Peyer's patch (tissue), 4 donors: ENCODE results near the gene COL11A2. TPM values are rescaled to one million over a fixed set of nuclear protein-coding genes. Genes with fewer than 3 reads are reported as not detected.

Experiments
- DNase-seq, 3 donors: peaks; one replicate each; pipeline ENCODE4 v3.0.0-alpha.2; 2017 to 2019
- H3K27ac ChIP-seq, 4 donors: fragments of 200-600 bp; sonication (generic); one replicate each; pipeline ENCODE4 v1.5.1; 2016 to 2019
- H3K27me3 ChIP-seq, 2 donors: fragments of 200-600 bp; sonication (generic); one replicate each; pipeline ENCODE4 v1.5.1; 2019
- H3K36me3 ChIP-seq, 3 donors: fragments of 200-600 bp; sonication (generic); one replicate each; pipeline ENCODE4 v1.5.1; 2016 to 2019
- H3K4me1 ChIP-seq, 4 donors: fragments of 200-600 bp; sonication (generic); one replicate each; pipeline ENCODE4 v1.5.1; 2016 to 2019
- H3K4me3 ChIP-seq, 4 donors: fragments of 200-600 bp; sonication (generic); 1 replicate in 3 of 4; 2 replicates in 1 of 4; pipeline ENCODE4 v1.5.1; 2016 to 2019; ENCODE audit warnings: mild to moderate bottlenecking in 1 of 4
- H3K9me3 ChIP-seq, 4 donors: fragments of 200-600 bp; sonication (generic); one replicate each; pipeline ENCODE4 v1.5.1; 2016 to 2019; ENCODE audit warnings: mild to moderate bottlenecking in 1 of 4
- CTCF ChIP-seq, 6 experiments: fragments of 450-650 bp in 4 of 6; fragments of 200-600 bp in 2 of 6; sonication (generic) in 1 of 6; IDR thresholded peaks; one replicate each; pipeline ENCODE4 v1.5.1; 2017 to 2019; ENCODE audit warnings: antibody characterized with exemption in 6 of 6, mild to moderate bottlenecking in 3 of 6, moderate library complexity in 1 of 6
- POLR2A ChIP-seq, 2 donors: fragments of 450-650 bp; IDR thresholded peaks; one replicate each; pipeline ENCODE4 v1.5.1; 2017; ENCODE audit warnings: antibody characterized with exemption in 2 of 2, mild to moderate bottlenecking in 2 of 2, moderate library complexity in 2 of 2
- small RNA-seq, 2 donors: library from RNA; depleted of rRNA; stranded (forward); fragments of <200 nt; gene quantifications; one replicate each; pipeline ENCODE3, GENCODE V24; 2016
- total RNA-seq, 4 donors: library from RNA; depleted of rRNA; stranded (reverse); fragments of >200 nt; gene quantifications; one replicate each; pipeline ENCODE4 v1.1.0, GENCODE V29; 2016

The COL11A2 gene
- total RNA-seq, 4 donors from 2014 or later = 0.18 to 2.5 (median 0.54) TPM; not detected in 1

- H3K27me3 ChIP-seq = peaks cover 0 to 16% of the 10 kb centered on the region in 2 donors
- peaks cover 0 to 9% (median 0%) of the 10 kb centered on the region in 4 donors for H3K4me1 ChIP-seq
- H3K4me3 ChIP-seq = no peak overlapping the region
- no peak for TF ChIP-seq POLR2A (IDR thresholded peaks at IDR 0.05)
- TF ChIP-seq CTCF (IDR thresholded peaks at IDR 0.05) = no peak
- H3K9me3 ChIP-seq = no peaks in the 10 kb centered on the region
- no peak for DNase-seq
- H3K36me3 ChIP-seq = no peaks in the 10 kb centered on the region
- H3K27ac ChIP-seq = no peak overlapping the region
Measured at GRCh38 chr6:33116841-33117711, 75.2 kb downstream of the COL11A2 start.

GRCh38 chr6:33116417-33116816, 75.8 kb downstream of the COL11A2 start:
- no peaks in the 10 kb centered on the region for H3K9me3 ChIP-seq
- H3K27ac ChIP-seq = no peak overlapping the region
- DNase-seq = no peak
- no peak for TF ChIP-seq POLR2A (IDR thresholded peaks at IDR 0.05)
- TF ChIP-seq CTCF (IDR thresholded peaks at IDR 0.05) = no peak
- H3K36me3 ChIP-seq = no peaks in the 10 kb centered on the region
- H3K4me1 ChIP-seq = peaks cover 0 to 9% (median 0%) of the 10 kb centered on the region in 4 donors
- peaks cover 0 to 16% of the 10 kb centered on the region in 2 donors for H3K27me3 ChIP-seq
- H3K4me3 ChIP-seq = no peak overlapping the region

GRCh38 chr6:33114406-33114805, 77.9 kb downstream of the COL11A2 start:
- TF ChIP-seq CTCF (IDR thresholded peaks at IDR 0.05) (no peak), POLR2A (IDR thresholded peaks at IDR 0.05) (no peak)
- H3K4me3 ChIP-seq = no peak overlapping the region
- DNase-seq = no peak
- no peaks in the 10 kb centered on the region for H3K9me3 ChIP-seq
- H3K36me3 ChIP-seq = no peaks in the 10 kb centered on the region
- H3K27ac ChIP-seq = peak overlapping the region in 1 of 4 donors; percentile 47
- H3K4me1 ChIP-seq = peaks cover 0 to 9% (median 0%) of the 10 kb centered on the region in 4 donors
- H3K27me3 ChIP-seq = peaks cover 0 to 16% of the 10 kb centered on the region in 2 donors

GRCh38 chr6:33113755-33114154, 78.5 kb downstream of the COL11A2 start:
- Histone ChIP-seq H3K4me1 (peaks cover 0 to 9% (median 0%) of the 10 kb centered on the region in 4 donors), H3K9me3 (no peaks in the 10 kb centered on the region), H3K27me3 (peaks cover 0 to 16% of the 10 kb centered on the region in 2 donors), H3K36me3 (no peaks in the 10 kb centered on the region), H3K4me3 (no peak overlapping the region), H3K27ac (peak overlapping the region in 1 of 4 donors; percentile 70)
- TF ChIP-seq POLR2A (IDR thresholded peaks at IDR 0.05) (no peak), CTCF (IDR thresholded peaks at IDR 0.05) (no peak)
- peak in 2 of 3 donors; percentile 53 to 55 for DNase-seq

Small RNAs within 50 kb of the gene (small RNA-seq; reads per million reads assigned to genes)
- gene MIR219A1 (1.3 to 2.9 reads per million in 2 donors), gene RNY4P10 (0 to 0.06 reads per million in 2 donors)

Other genes with a start within 250 kb of the COL11A2 start
- 10 to 100 TPM; 47.0 to 79.9 (median 62.1) TPM for gene HLA-DMA, start 239.4 kb downstream of the COL11A2 start, total RNA-seq
- gene BRD2, start 223.9 kb downstream of the COL11A2 start, total RNA-seq = 100 to 1,000 TPM; 146 to 525 (median 205) TPM
- gene HLA-DOA, start 182.9 kb downstream of the COL11A2 start, total RNA-seq = 10 to 100 TPM in 1 of 4 donors, 1 to 10 TPM in 1, under 1 TPM in 1, not detected in 1; 0.95 to 26.4 (median 1.5) TPM
- gene HLA-DPA1, start 118.8 kb downstream of the COL11A2 start, total RNA-seq = 10 to 100 TPM; 14.6 to 70.1 (median 50.4) TPM
- 100 to 1,000 TPM in 1 of 4 donors, 10 to 100 TPM in 2, 1 to 10 TPM in 1; 9.5 to 104 (median 19.7) TPM for gene HLA-DPB1, start 116.5 kb downstream of the COL11A2 start, total RNA-seq
- gene RXRB, start 8.2 kb upstream of the COL11A2 start, total RNA-seq = 10 to 100 TPM; 23.1 to 56.7 (median 36.6) TPM
- 10 to 100 TPM; 33.8 to 99.0 (median 55.0) TPM for gene SLC39A7, start 8.4 kb upstream of the COL11A2 start, total RNA-seq
- gene HSD17B8, start 12.2 kb upstream of the COL11A2 start, total RNA-seq = 10 to 100 TPM; 26.4 to 58.0 (median 44.0) TPM
- 10 to 100 TPM; 18.2 to 38.0 (median 20.7) TPM for gene RING1, start 16.0 kb upstream of the COL11A2 start, total RNA-seq
- gene VPS52, start 79.4 kb upstream of the COL11A2 start, total RNA-seq = 100 to 1,000 TPM in 2 of 4 donors, 10 to 100 TPM in 2; 56.7 to 132 (median 95.8) TPM
- gene RPS18, start 79.6 kb upstream of the COL11A2 start, total RNA-seq = 1,000 to 10,000 TPM in 2 of 4 donors, 100 to 1,000 TPM in 2; 697 to 1,875 (median 903) TPM
- gene B3GALT4, start 84.7 kb upstream of the COL11A2 start, total RNA-seq = 10 to 100 TPM in 3 of 4 donors, 1 to 10 TPM in 1; 8.3 to 33.1 (median 28.5) TPM
- gene WDR46, start 96.8 kb upstream of the COL11A2 start, total RNA-seq = 100 to 1,000 TPM in 1 of 4 donors, 10 to 100 TPM in 3; 22.1 to 102 (median 34.3) TPM
- 10 to 100 TPM; 12.4 to 24.8 (median 14.4) TPM for gene PFDN6, start 97.1 kb upstream of the COL11A2 start, total RNA-seq
- 10 to 100 TPM; 15.4 to 89.1 (median 39.4) TPM for gene RGL2, start 106.5 kb upstream of the COL11A2 start, total RNA-seq
- gene TAPBP, start 121.6 kb upstream of the COL11A2 start, total RNA-seq = 100 to 1,000 TPM in 3 of 4 donors, 10 to 100 TPM in 1; 73.4 to 324 (median 204) TPM
- 10 to 100 TPM; 11.6 to 27.6 (median 20.2) TPM for gene ZBTB22, start 125.3 kb upstream of the COL11A2 start, total RNA-seq
- gene DAXX, start 130.5 kb upstream of the COL11A2 start, total RNA-seq = 10 to 100 TPM; 40.1 to 86.6 (median 45.9) TPM
- gene KIFC1, start 199.4 kb upstream of the COL11A2 start, total RNA-seq = 10 to 100 TPM; 10.9 to 28.1 (median 18.3) TPM
- 10 to 100 TPM; 46.8 to 86.1 (median 77.3) TPM for gene PHF1, start 218.5 kb upstream of the COL11A2 start, total RNA-seq
- gene CUTA, start 225.6 kb upstream of the COL11A2 start, total RNA-seq = 100 to 1,000 TPM in 2 of 4 donors, 10 to 100 TPM in 2; 43.7 to 134 (median 96.2) TPM
- gene SYNGAP1, start 227.6 kb upstream of the COL11A2 start, total RNA-seq = 10 to 100 TPM in 3 of 4 donors, 1 to 10 TPM in 1; 5.4 to 42.1 (median 15.0) TPM